ES-I3 (cell line): ENCODE measurements around the gene GNAO1.

Experiments used
- H3K36me3 ChIP-seq: 2 replicates; pipeline ENCODE4 v1.6.1; 2013; ENCODE audit warnings: mild to moderate bottlenecking, low read length, control low read depth, moderate library complexity; ENCODE audit not compliant: insufficient read depth
- H3K4me1 ChIP-seq: 2 replicates; pipeline ENCODE4 v1.6.1; 2013; ENCODE audit warnings: mild to moderate bottlenecking, control low read depth, low read length; ENCODE audit not compliant: insufficient read depth
- H3K9ac ChIP-seq: 2 replicates; pipeline ENCODE4 v1.6.1; 2013; ENCODE audit warnings: low read depth, mild to moderate bottlenecking, low read length, moderate library complexity
- H3K9me3 ChIP-seq: 2 replicates; pipeline ENCODE4 v1.6.1; 2013; ENCODE audit warnings: mild to moderate bottlenecking, low read length, moderate library complexity; ENCODE audit not compliant: control insufficient read depth, insufficient read depth

GNAO1 gene

DNA sequence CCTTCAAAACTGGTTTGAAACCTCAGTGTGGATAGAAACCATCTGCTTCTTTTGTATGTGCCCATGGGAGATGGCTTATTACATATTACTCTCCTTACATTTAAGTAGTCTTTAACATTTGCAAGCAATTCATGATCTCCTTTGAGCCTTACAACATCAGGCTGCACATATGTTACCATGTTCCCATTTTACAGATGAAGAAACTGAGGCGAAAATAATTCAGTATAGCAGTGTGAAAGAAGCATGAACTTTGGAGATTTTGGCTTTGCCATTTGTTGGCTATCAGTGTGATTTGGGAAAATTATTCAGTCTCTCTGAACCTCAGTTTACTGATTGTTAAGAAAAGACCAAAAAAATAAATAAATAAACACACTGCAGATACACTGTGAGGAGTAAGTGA, 15.7 kb downstream of the GNAO1 start:
- H3K4me1 ChIP-seq = peaks cover 8% of the 10 kb centered on the region; the same call in 1 of the 2 replicates
- no peaks in the 10 kb centered on the region for H3K36me3 ChIP-seq
- H3K9ac ChIP-seq = no peak overlapping the region
- H3K9me3 ChIP-seq = no peaks in the 10 kb centered on the region

DNA sequence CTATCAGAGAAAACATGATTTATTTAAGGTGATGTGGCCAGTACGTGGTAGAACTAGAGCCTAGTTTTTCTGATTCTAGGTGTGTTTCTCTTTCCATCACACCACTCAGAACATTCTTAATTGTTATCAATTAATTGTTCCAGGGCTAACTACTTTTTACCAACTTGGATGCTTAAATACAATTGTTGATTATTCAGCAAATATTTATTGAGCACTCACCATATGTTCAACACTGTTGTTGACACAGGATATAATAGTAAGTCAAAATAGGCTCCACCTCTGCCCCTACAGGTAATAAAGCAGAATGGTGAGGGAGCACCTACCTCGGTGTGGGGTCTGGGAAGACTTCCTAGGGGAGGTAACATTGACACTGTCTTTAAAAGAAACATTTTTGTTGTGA, 16.1 kb downstream of the GNAO1 start:
- H3K4me1 ChIP-seq = peaks cover 11% of the 10 kb centered on the region
- no peak overlapping the region for H3K9ac ChIP-seq
- no peaks in the 10 kb centered on the region for H3K36me3 ChIP-seq
- H3K9me3 ChIP-seq = no peaks in the 10 kb centered on the region

DNA sequence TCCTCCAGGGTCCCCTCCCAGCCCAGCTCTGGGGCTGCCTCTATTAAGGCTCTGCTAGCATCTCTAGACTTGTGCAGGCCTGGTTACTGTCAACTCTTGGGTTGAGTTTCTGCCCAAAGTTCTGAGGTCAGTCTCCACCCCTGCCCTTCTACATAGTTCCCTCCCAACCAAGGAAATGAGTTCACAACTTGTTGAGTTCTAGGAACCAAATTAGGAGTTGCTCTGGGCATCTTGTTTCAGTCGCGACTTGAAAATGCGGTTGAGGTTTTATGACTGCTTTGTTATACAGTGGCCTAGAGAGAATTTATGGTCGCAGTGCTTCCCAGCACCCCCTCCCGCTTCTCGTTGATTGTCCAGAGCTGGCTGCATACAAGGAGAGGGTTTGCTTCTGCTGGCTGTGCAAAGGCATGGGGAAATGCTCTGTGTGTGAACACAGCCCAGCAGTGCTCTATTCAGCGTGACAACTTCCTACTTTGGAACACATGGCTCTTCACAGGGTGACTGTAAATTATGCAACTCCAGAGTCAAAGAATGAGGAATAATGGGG, 20.2 kb downstream of the GNAO1 start:
- Histone ChIP-seq H3K4me1 (peaks cover 12% of the 10 kb centered on the region), H3K36me3 (no peaks in the 10 kb centered on the region), H3K9ac (no peak overlapping the region), H3K9me3 (no peaks in the 10 kb centered on the region)

DNA sequence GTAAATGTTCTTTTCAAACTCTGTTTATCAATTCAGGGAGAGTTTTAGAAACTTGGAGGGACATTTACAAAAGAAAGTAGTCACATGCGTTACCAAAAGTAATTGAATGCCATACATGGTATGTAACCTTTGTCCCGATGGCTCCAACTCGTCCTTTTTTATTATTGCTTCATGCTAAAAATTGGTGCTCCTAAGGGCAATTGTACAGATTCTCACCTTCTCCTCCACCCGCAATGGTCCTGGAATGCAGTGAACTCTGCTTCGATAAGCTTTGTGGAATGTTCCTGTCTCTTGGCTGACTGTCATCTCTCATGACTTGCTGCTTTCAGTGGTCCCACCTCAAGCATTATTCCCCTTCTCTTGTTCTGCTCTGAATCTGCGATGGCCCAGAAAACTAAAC, 20.9 kb downstream of the GNAO1 start:
- Histone ChIP-seq H3K4me1 (peaks cover 12% of the 10 kb centered on the region), H3K9me3 (no peaks in the 10 kb centered on the region), H3K36me3 (no peaks in the 10 kb centered on the region), H3K9ac (no peak overlapping the region)

DNA sequence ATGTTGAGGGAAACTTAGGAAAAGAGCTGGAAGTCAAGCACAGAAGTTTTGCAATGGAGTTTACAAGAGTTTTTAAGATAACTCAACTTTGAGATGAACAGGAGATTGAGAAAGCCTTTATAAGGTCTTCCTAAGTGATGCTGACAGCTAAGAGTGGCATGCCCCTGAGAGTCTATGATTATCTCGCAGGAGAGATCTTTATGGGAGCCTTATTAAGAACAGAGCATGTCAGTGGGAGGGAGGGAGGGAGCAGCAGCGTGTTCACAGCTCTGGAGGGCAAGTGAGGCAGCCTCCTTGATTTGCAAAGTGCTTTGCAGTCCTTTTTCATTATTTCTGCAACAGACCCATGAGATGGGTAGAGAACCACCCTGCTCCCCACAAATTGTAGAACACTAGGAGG, 30.7 kb downstream of the GNAO1 start:
- Histone ChIP-seq H3K4me1 (no peaks in the 10 kb centered on the region), H3K9me3 (no peaks in the 10 kb centered on the region), H3K9ac (no peak overlapping the region), H3K36me3 (no peaks in the 10 kb centered on the region)

DNA sequence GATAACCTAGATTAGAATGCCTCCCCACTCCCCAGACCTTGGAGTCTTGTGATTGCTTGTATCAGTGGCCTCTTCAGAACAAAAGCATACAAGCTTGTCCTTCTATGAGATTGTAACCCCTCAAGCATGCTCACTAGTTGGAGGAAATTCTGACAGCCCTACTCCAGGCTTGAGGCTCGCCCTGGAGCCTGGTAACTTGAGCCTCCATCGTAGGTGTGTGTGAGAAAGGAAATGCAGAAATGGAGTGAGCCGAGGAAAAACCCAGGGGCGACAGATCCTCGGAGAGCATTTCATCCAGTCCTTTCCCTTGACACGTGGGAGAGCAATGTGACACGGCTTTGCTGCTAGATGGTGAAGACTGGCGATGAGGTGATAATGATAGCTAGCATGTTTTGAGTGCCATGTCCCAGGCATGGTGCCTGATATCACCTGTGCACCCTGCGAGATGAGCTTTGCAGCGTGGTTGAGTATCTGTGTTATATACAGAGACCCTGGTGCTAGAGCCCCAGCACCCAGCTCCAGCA, 31.2 kb downstream of the GNAO1 start:
- Histone ChIP-seq H3K36me3 (no peaks in the 10 kb centered on the region), H3K9me3 (no peaks in the 10 kb centered on the region), H3K4me1 (no peaks in the 10 kb centered on the region), H3K9ac (no peak overlapping the region)

DNA sequence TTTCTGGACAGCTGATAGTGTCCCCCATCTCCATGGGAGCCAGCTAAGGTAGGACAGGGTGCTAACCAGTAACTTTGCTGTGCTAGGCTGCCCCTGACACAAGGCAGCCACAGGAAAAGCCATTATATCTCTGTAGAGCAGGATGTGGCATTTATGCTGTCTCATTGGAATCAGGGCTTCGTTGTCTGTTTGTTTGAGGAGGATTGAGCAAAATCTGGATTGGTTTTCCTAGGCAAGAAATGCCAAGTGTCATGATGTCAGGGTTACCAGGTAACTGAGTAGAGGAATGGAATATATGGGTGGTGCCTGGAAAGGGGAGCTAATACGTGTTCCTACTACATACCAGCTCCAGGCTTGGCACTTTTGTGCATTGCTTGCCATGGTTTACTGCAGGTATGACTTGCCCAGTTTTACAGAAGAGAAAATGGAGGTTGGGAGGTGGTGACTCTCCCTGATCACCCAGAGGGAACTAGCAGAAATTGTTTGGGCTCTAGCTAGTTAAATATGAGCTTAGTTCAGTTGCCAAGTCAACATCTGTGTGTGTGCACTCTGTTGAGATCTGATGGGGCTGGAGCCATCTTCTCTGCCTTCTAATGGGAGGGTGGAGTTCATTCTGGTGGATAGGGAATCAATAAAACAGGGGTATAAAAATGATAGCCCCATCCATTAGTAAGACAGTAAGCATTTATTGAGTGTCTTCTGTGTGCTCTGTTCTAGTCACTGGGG, 33.9 kb downstream of the GNAO1 start:
- H3K9me3 ChIP-seq = no peaks in the 10 kb centered on the region
- no peaks in the 10 kb centered on the region for H3K4me1 ChIP-seq
- H3K36me3 ChIP-seq = no peaks in the 10 kb centered on the region
- H3K9ac ChIP-seq = no peak overlapping the region

DNA sequence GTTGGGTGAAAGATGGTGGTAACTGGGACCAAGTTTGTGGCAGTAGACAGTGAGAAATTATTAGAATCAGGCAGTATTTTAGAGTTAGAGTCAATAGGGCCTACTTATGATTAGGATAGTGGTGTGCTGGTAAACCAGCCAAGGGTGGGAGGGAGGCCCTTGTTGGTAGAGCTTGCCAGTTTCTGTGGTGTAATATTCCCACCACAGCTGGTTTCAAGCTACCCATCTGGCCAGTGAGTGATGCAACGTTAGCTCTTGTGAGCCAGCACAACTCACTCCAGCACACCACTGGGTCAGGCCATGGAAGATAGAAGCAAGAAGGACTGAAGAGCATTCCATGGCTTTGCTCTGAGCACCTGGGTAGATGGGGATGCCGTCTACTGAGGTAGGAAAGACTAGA, 34.9 kb downstream of the GNAO1 start:
- Histone ChIP-seq H3K9ac (no peak overlapping the region), H3K9me3 (no peaks in the 10 kb centered on the region), H3K4me1 (no peaks in the 10 kb centered on the region), H3K36me3 (no peaks in the 10 kb centered on the region)

DNA sequence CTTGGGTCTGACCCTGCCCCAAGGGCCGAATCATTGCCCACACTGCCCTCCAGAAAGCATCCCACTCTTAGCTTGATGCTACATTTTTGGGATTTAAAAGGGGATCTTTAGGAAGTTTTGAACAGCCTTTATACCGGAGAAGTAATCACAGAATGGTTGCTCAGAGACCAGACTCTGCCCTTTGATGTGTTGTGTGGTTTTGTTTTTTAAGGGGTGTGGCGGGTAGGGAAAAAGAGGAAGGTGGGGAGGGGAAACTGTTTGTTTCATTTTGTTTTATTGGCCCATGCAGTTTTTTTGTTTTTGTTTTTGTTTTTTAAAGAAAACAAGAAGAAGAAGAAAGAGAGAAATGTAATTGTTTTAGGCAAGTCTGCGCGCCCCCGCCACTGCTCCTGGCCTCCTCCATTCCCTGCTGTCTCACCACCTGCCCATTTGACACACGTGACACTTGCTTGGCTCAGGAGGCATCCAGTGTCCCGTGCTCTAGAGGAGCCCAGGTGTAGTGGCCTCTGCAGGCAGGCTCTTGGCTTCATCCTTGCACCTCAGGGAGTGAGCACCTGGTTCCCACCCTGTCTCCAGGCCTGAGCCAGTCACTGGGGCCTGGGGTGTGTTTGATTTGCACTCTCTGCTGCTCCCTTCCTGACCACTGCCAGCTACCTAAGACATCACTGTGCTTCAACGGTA, 35.7 kb downstream of the GNAO1 start:
- Histone ChIP-seq H3K36me3 (no peaks in the 10 kb centered on the region), H3K9me3 (no peaks in the 10 kb centered on the region), H3K9ac (no peak overlapping the region), H3K4me1 (no peaks in the 10 kb centered on the region)

DNA sequence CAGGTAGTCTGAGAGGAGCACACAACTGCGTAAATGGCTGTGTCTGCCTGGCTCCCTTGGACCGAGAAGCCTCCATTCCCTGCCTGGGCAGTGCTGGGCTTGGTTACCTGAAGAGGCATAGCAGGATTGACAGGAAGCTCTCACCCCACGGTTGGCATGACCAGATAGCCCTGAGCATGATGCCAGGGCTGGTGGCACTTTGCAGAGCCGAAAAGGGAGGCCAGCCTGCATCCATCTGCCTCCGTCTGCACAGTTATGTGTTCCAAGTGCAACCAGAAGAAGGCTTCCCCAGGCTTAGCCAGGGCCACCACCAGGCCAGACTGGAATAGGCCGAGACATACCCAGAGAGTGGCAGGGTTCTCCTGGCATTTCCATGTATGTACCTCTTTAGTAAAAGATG, 36.6 kb downstream of the GNAO1 start:
- Histone ChIP-seq H3K9ac (no peak overlapping the region), H3K4me1 (no peaks in the 10 kb centered on the region), H3K9me3 (no peaks in the 10 kb centered on the region), H3K36me3 (no peaks in the 10 kb centered on the region)

DNA sequence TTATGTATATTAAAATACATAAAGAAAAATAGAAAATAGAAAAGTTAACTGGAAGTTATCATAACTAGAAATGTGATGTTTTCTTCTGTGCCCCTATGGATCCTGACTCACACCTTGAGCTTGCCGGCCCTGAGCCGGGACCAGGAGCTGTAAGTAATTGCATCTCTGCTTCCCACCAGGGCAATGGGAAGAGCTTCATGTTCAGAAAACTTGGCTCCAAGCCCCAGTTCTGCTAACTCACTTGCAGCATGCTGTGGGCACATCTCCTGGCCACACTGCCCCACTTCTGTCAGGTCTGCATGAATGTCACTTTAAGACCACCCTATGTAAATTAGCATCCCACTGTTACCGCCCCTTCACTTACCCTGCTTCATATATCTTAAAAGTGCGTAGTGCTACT, 37.2 kb downstream of the GNAO1 start:
- H3K9me3 ChIP-seq = no peaks in the 10 kb centered on the region
- no peaks in the 10 kb centered on the region for H3K4me1 ChIP-seq
- H3K9ac ChIP-seq = no peak overlapping the region
- no peaks in the 10 kb centered on the region for H3K36me3 ChIP-seq

DNA sequence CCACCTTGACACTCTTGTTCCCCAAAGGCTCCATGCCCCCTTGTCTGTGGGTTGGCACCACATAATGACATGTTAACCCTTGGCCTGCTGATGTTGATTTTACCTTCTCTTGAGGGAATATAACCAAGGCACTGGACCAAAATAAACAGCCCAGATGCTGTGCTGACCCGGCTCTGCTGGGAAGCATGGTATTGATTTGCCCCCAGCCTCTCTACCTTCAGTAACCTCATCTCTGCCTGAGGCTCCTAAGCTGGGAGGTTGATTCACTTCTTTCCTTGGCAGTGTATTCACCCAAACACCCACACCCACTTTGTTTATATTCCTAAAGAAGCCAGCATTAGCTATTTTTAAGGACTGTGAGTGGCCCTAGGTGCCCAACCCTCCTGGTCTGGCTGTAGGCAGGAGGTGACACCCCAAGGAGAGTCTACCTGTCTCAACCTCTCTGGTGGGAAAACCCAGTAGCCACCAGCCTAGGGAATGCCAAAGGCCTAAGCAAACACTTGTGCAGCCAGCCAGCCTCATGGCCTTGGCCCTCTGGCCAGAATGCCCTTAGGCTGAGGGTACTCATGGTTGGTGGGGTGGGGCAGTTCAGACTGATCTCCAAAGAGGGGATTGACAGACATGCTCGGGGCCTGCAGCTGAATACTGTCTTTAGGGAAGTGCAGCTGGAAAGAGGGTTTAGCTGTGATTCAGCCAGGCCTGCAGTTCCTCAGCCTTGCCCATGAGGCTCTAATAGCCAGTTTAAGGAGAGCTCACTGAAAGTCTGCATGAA, 42.7 kb downstream of the GNAO1 start:
- peaks cover 4% of the 10 kb centered on the region; the same call in 1 of the 2 replicates for H3K4me1 ChIP-seq
- no peaks in the 10 kb centered on the region for H3K9me3 ChIP-seq
- no peaks in the 10 kb centered on the region for H3K36me3 ChIP-seq
- no peak overlapping the region for H3K9ac ChIP-seq

DNA sequence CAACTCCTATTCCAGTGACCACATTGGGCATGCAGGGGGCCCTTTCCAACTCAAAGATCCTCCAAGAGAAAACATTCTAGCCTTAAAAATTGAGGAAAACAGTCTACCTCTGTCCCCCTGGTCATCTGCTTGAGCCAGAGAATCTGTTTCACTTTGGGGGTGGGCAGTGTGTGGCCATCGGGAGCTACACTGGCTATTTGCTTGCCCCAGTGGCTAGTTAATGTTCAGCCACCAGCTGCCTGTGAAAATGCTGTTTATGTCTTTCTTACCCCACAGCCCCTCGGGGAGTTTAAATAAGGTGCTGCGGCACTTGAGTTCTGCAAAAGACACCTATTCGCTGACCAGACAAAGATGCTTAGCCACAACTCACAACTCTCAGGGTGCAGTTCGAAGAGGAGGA, 43.4 kb downstream of the GNAO1 start:
- H3K9me3 ChIP-seq = no peaks in the 10 kb centered on the region
- peaks cover 4% of the 10 kb centered on the region; the same call in 1 of the 2 replicates for H3K4me1 ChIP-seq
- H3K9ac ChIP-seq = no peak overlapping the region
- no peaks in the 10 kb centered on the region for H3K36me3 ChIP-seq

DNA sequence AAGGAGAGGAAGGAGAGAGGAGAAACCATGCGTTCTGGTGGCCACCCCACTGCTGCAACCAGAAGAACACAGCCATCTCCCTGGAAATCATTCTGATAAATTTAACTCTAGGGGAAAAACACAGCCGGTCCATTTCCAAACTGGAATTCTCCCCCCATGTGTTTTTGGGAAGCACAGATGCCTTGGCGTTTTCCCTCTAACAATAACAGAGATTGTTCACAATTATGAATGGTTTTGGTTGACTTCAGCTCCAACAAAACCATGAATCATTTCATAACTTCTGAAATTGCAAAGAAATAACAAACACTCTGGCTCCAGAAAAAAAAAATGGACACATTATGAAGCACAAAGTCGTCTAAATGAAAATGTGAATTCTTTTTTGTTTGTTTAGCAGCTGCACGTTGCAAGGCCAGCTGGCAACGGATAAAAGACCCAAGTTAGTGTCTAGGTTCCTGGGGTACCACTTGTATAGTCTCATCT, 46.2 kb downstream of the GNAO1 start:
- H3K36me3 ChIP-seq = no peaks in the 10 kb centered on the region
- H3K4me1 ChIP-seq = peaks cover 4% of the 10 kb centered on the region; the same call in 1 of the 2 replicates
- H3K9me3 ChIP-seq = no peaks in the 10 kb centered on the region
- H3K9ac ChIP-seq = no peak overlapping the region
